HL-60 (cell line): ENCODE measurements around the gene GARIN5B.

ENCODE experiments used
- DNase-seq, 2 experiments: peaks; one replicate each; pipeline ENCODE4 v3.0.0-alpha.2; 2010 to 2020; ENCODE audit warnings: low read depth in 1 of 2, low spot score in 1 of 2
- H3K27ac ChIP-seq: fragments of 250-450 bp; sonication (Bioruptor Pico); replicated peaks from 2 replicates; pipeline ENCODE4 v1.5.1; 2020; ENCODE audit warnings: mild to moderate bottlenecking, moderate library complexity
- H3K27me3 ChIP-seq: fragments of 250-450 bp; sonication (Bioruptor Pico); 2 replicates; pipeline ENCODE4 v1.5.1; 2021; ENCODE audit warnings: mild to moderate bottlenecking, moderate library complexity; ENCODE audit not compliant: insufficient read depth, poor library complexity, severe bottlenecking
- H3K4me3 ChIP-seq: replicated peaks from 2 replicates; pipeline ENCODE4 v1.5.1; 2011; ENCODE audit warnings: mild to moderate bottlenecking, control low read depth, low read length; ENCODE audit not compliant: insufficient read depth
- CTCF ChIP-seq: IDR thresholded peaks from one replicate; pipeline ENCODE4 v1.5.1; 2011; ENCODE audit warnings: low read length, control low read depth, inconsistent platforms; ENCODE audit not compliant: insufficient read depth
- GABPA ChIP-seq: IDR thresholded peaks from 2 replicates; pipeline ENCODE4 v1.6.1; 2012; ENCODE audit warnings: low read depth
- POLR2AphosphoS5 ChIP-seq: IDR thresholded peaks from 2 replicates; pipeline ENCODE4 v1.6.1; 2012; ENCODE audit warnings: low read depth
- REST ChIP-seq: IDR thresholded peaks from 2 replicates; pipeline ENCODE4 v1.6.1; 2012; ENCODE audit warnings: low read depth; ENCODE audit not compliant: insufficient replicate concordance
- SPI1 ChIP-seq: IDR thresholded peaks from 2 replicates; pipeline ENCODE4 v1.6.1; 2012; ENCODE audit warnings: low read depth, mild to moderate bottlenecking, borderline replicate concordance

The GARIN5B gene

GRCh38 chr19:55383279-55384130 is 20.4 kb upstream of the GARIN5B start:
- TF ChIP-seq GABPA (no peak), POLR2AphosphoS5 (no peak; the same call in 1 of the 2 replicates), REST (no peak), SPI1 (no peak), CTCF (no peak)
- Histone ChIP-seq H3K4me3 (peak overlapping the region; percentile 51), H3K27ac (peak overlapping the region; percentile 50), H3K27me3 (no peaks in the 10 kb centered on the region)
- DNase-seq = peak in 1 of 2 experiments; percentile 64

GRCh38 chr19:55382522-55383054 is 19.5 kb upstream of the GARIN5B start:
- Histone ChIP-seq H3K4me3 (no peak overlapping the region), H3K27ac (no peak overlapping the region), H3K27me3 (peaks cover 3% of the 10 kb centered on the region)
- TF ChIP-seq CTCF (no peak), SPI1 (no peak), GABPA (no peak), POLR2AphosphoS5 (no peak), REST (no peak)
- DNase-seq = no peak

- H3K27ac ChIP-seq = no peak overlapping the region
- H3K4me3 ChIP-seq = no peak overlapping the region
- H3K27me3 ChIP-seq = peaks cover 5% of the 10 kb centered on the region
- no peak for DNase-seq
- TF ChIP-seq REST (no peak), CTCF (no peak), GABPA (no peak), SPI1 (no peak), POLR2AphosphoS5 (no peak)
These were observed 19.0 kb upstream of the GARIN5B start for GRCh38 chr19:55382013-55382412.
